Endothelial cell of umbilical vein (primary cell): Measurements from ENCODE around the gene CALCR. TPM values are rescaled to one million over a fixed set of nuclear protein-coding genes. Genes with fewer than 3 reads are reported as not detected.

Experiments
- BruUV-seq: library from RNA; stranded (reverse); fragments of 400-500 nt; replicated peaks from 2 replicates; lab custom pipeline; 2021; lab: Mats Ljungman, UMichigan
- CTCF ChIA-PET: fragments of 300-600, 350-600 bp; sonication (Branson Sonifier 250); formaldehyde crosslinking; loops from one replicate; lab custom pipeline; 2021; ENCODE audit warnings: antibody characterized with exemption, inconsistent platforms; lab: Charles Lee
- POLR2A ChIA-PET: fragments of 300-600, 350-600 bp; sonication (Branson Sonifier 250); formaldehyde crosslinking; loops from one replicate; lab custom pipeline; 2021; ENCODE audit warnings: antibody characterized with exemption, inconsistent platforms; lab: Charles Lee
- DNase-seq: peaks from one replicate; pipeline ENCODE4 v3.0.0-alpha.2; 2011; ENCODE audit warnings: low read depth, low spot score
- FAIRE-seq: peaks from 2 replicates; lab custom pipeline; 2011; peaks lifted over from hg19 to GRCh38; lab: Jason Lieb, UNC
- H2AFZ ChIP-seq: 2 replicates; pipeline ENCODE4 v1.6.0; 2012; ENCODE audit warnings: low read depth, low read length, control low read depth, inconsistent platforms
- H3K27ac ChIP-seq: 2 replicates; pipeline ENCODE4 v1.5.1; 2011; ENCODE audit warnings: low read depth, mild to moderate bottlenecking, control low read depth, low read length, moderate library complexity; ENCODE audit not compliant: insufficient read depth
- H3K27me3 ChIP-seq, 2 experiments: 2 replicates each; pipeline versions ENCODE4 v1.6.0 to v1.6.1; 2011; ENCODE audit warnings: low read length in 2 of 2, mixed read lengths in 1 of 2; ENCODE audit not compliant: control insufficient read depth in 2 of 2, insufficient read depth in 2 of 2
- H3K36me3 ChIP-seq, 2 experiments: 2 replicates in 1 of 2; 3 replicates in 1 of 2; pipeline ENCODE4 v1.5.1; 2011; ENCODE audit warnings: low read length in 2 of 2, mild to moderate bottlenecking in 1 of 2, moderate library complexity in 1 of 2; ENCODE audit not compliant: control insufficient read depth in 2 of 2, insufficient read depth in 2 of 2; ENCODE audit errors: extremely low read depth in 1 of 2
- H3K4me1 ChIP-seq: 3 replicates; pipeline ENCODE4 v1.5.1; 2011; ENCODE audit warnings: mild to moderate bottlenecking, low read length; ENCODE audit not compliant: control insufficient read depth, insufficient read depth; ENCODE audit errors: extremely low read depth
- H3K4me2 ChIP-seq: 2 replicates; pipeline ENCODE4 v1.6.1; 2011; ENCODE audit warnings: low read length, control low read depth, mixed read lengths; ENCODE audit not compliant: insufficient read depth
- H3K4me3 ChIP-seq, 3 experiments: fragments of 200-600 bp in 1 of 3; sonication (generic), shearing (Covaris generic) in 1 of 3; replicated peaks in 1 of 3; 2 replicates each; pipeline ENCODE4 v1.5.1; 2011 to 2016; ENCODE audit warnings: control low read depth in 3 of 3, low read length in 3 of 3, mild to moderate bottlenecking in 2 of 3, inconsistent platforms in 1 of 3, low read depth in 1 of 3, moderate library complexity in 1 of 3; ENCODE audit not compliant: insufficient read depth in 1 of 3
- H3K79me2 ChIP-seq: 2 replicates; pipeline ENCODE4 v1.6.0; 2012; ENCODE audit warnings: low read length, inconsistent platforms; ENCODE audit not compliant: control insufficient read depth, insufficient read depth
- H3K9ac ChIP-seq: replicated peaks from 2 replicates; pipeline ENCODE3; 2011; ENCODE audit warnings: low read length, control low read depth; ENCODE audit not compliant: insufficient read depth; ENCODE audit errors: extremely low read depth
- H3K9me1 ChIP-seq: replicated peaks from 3 replicates; pipeline ENCODE4 v1.6.0; 2011; ENCODE audit warnings: mild to moderate bottlenecking, low read length; ENCODE audit not compliant: control insufficient read depth, insufficient read depth; ENCODE audit errors: extremely low read depth
- H3K9me3 ChIP-seq: replicated peaks from 2 replicates; pipeline ENCODE4 v1.5.1; 2012; ENCODE audit warnings: low read length, inconsistent platforms; ENCODE audit not compliant: control insufficient read depth, insufficient read depth
- H4K20me1 ChIP-seq: replicated peaks from 2 replicates; pipeline ENCODE3; 2011; ENCODE audit warnings: mild to moderate bottlenecking, low read length; ENCODE audit not compliant: control insufficient read depth, insufficient read depth; ENCODE audit errors: extremely low read depth
- EZH2 ChIP-seq: IDR thresholded peaks from 2 replicates; pipeline ENCODE4 v1.6.1; 2012; ENCODE audit warnings: borderline replicate concordance, low read depth, mild to moderate bottlenecking, moderate library complexity, low read length, inconsistent platforms; ENCODE audit not compliant: severe bottlenecking
- FOS ChIP-seq: IDR thresholded peaks from 2 replicates; pipeline ENCODE4 v1.6.1; 2011; ENCODE audit warnings: mild to moderate bottlenecking, low read length, moderate library complexity, borderline replicate concordance; ENCODE audit not compliant: insufficient read depth
- GATA2 ChIP-seq: IDR thresholded peaks from 2 replicates; pipeline ENCODE4 v1.7.0; 2011; ENCODE audit warnings: low read depth, mild to moderate bottlenecking, moderate library complexity, mixed read lengths, low read length; ENCODE audit not compliant: insufficient read length, insufficient read depth
- JUN ChIP-seq: IDR thresholded peaks from 2 replicates; pipeline ENCODE4 v1.6.1; 2011; ENCODE audit warnings: borderline replicate concordance, low read depth; ENCODE audit not compliant: insufficient read length, insufficient read depth
- MAX ChIP-seq: IDR thresholded peaks from 2 replicates; pipeline ENCODE4 v1.6.1; 2011; ENCODE audit not compliant: insufficient read depth, insufficient read length
- MYC ChIP-seq: IDR thresholded peaks from one replicate; pipeline ENCODE4 v1.6.1; 2011; ENCODE audit warnings: mild to moderate bottlenecking, low read depth, low read length
- POLR2A ChIP-seq: IDR thresholded peaks from 2 replicates; pipeline ENCODE4 v1.6.1; 2012; ENCODE audit warnings: low read depth, mild to moderate bottlenecking, control low read depth, low read length
- POLR2AphosphoS5 ChIP-seq: IDR thresholded peaks from 2 replicates; pipeline ENCODE4 v1.6.1; 2012; ENCODE audit warnings: low read depth, mild to moderate bottlenecking, control low read depth, low read length, moderate library complexity; ENCODE audit not compliant: insufficient read depth
- dilution Hi-C: fragments of 300-500 bp; cut with MboI; formaldehyde crosslinking; loops from one replicate; pipeline ENCODE4 v1.15.0; 2019; ENCODE audit warnings: low sequenced_read_pairs; ENCODE audit not compliant: extremely low pct_ligation_motif_present
- intact Hi-C: fragments of 100-400 bp; cut with micrococcal nuclease; formaldehyde crosslinking; loops from one replicate; pipeline ENCODE4 v1.10.0; 2022
- polyA plus RNA-seq, 4 experiments: library from polyadenylated mRNA; depleted of rRNA in 3 of 4; stranded (reverse) in 3 of 4; unstranded in 1 of 4; fragments of >200 nt; gene quantifications; 2 replicates each; pipeline versions ENCODE4 v1.2.1 to v1.2.3, GENCODE V29; 2011 to 2012; ENCODE audit warnings: missing spikeins in 1 of 4
- total RNA-seq: library from RNA; stranded (reverse); gene quantifications from 2 replicates; pipeline ENCODE4 v1.2.3, GENCODE V29; 2021
- TF ChIP-seq, protein P1 (sequence below), 2 donors: IDR thresholded peaks; 1 replicate in 1 of 2; 2 replicates in 1 of 2; pipeline ENCODE4 v1.5.1; 2011; ENCODE audit warnings: low read length in 2 of 2, mild to moderate bottlenecking in 2 of 2, moderate library complexity in 2 of 2, control low read depth in 1 of 2, inconsistent platforms in 1 of 2, low read depth in 1 of 2; ENCODE audit not compliant: insufficient read depth in 1 of 2; ENCODE audit errors: extremely low read depth in 1 of 2

The CALCR gene
- total and polyA plus RNA-seq, 2 donors (not counting 3 experiments of a cell fraction or from before 2014, with no cell fraction given) = not detected

- no peak for FAIRE-seq
- Histone ChIP-seq H3K9me3 (no peaks in the 10 kb centered on the region), H3K4me3 (no peak overlapping the region), H3K4me2 (no peak overlapping the region), H3K27me3 (no peaks in the 10 kb centered on the region), H3K36me3 (no peaks in the 10 kb centered on the region), H3K9me1 (no peaks in the 10 kb centered on the region), H3K4me1 (peaks cover 1% of the 10 kb centered on the region), H3K27ac (no peak overlapping the region), H2AFZ (no peak overlapping the region), H3K9ac (no peak overlapping the region), H3K79me2 (no peaks in the 10 kb centered on the region), H4K20me1 (no peaks in the 10 kb centered on the region)
- intact Hi-C loops (no loop called here), dilution Hi-C loops (no loop called here)
- DNase-seq = no peak
- BruUV-seq = no TSS peak
- ChIA-PET POLR2A (no interaction called here), CTCF (interaction anchor here (0.6 to 2.1 kb wide), 2 partner anchors 29 to 40 kb away, joined by 3 to 5 read pairs; no protein-coding TSS in a partner anchor)
- TF ChIP-seq JUN (no peak), POLR2AphosphoS5 (no peak), EZH2 (no peak), FOS (no peak), MYC (no peak)
Observed at GRCh38 chr7:93414574-93414973, 159.9 kb downstream of the CALCR start.

DNA sequence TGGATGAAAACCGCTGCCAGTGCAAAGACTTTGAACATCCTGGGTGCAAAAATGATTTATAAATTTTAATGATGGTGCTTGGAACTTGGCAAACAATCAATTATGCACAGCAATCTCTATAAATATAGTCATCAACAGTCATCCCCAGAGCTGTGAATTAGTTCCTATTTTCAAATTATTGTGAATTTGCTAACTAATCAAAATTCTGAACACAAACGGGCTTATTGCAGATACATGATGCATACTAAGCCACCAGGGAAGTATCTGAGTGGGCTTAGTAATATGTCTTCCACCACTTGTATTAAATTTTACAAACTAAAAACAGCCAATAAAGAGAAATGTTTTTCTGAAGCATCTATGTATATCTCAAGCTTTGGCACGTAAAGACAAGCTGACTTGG is 165.2 kb downstream of the CALCR start:
- POLR2A ChIA-PET = no interaction called here
- no peaks in the 10 kb centered on the region for H3K36me3 ChIP-seq
- no peak overlapping the region for H3K4me3 ChIP-seq
- H3K27me3 ChIP-seq = no peaks in the 10 kb centered on the region
- peaks cover 4% of the 10 kb centered on the region for H3K4me1 ChIP-seq
- no peaks in the 10 kb centered on the region for H3K79me2 ChIP-seq
- TF ChIP-seq POLR2A (no peak), MYC (no peak), POLR2AphosphoS5 (no peak), MAX (no peak), JUN (no peak), FOS (no peak), EZH2 (no peak), GATA2 (no peak)
- TF ChIP-seq, protein P1, sequence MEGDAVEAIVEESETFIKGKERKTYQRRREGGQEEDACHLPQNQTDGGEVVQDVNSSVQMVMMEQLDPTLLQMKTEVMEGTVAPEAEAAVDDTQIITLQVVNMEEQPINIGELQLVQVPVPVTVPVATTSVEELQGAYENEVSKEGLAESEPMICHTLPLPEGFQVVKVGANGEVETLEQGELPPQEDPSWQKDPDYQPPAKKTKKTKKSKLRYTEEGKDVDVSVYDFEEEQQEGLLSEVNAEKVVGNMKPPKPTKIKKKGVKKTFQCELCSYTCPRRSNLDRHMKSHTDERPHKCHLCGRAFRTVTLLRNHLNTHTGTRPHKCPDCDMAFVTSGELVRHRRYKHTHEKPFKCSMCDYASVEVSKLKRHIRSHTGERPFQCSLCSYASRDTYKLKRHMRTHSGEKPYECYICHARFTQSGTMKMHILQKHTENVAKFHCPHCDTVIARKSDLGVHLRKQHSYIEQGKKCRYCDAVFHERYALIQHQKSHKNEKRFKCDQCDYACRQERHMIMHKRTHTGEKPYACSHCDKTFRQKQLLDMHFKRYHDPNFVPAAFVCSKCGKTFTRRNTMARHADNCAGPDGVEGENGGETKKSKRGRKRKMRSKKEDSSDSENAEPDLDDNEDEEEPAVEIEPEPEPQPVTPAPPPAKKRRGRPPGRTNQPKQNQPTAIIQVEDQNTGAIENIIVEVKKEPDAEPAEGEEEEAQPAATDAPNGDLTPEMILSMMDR (IDR thresholded peaks at IDR 0.05; ENCODE audit: extremely low read depth in 1 of 2, insufficient read depth in 1 of 2, low read depth in 1 of 2, low read length in 2 of 2) = no peak
- H3K9me1 ChIP-seq = no peaks in the 10 kb centered on the region
- dilution Hi-C loops = no loop called here
- no peak overlapping the region for H3K9ac ChIP-seq
- no peak overlapping the region for H2AFZ ChIP-seq
- intact Hi-C loops = no loop called here
- H3K4me2 ChIP-seq = no peak overlapping the region
- CTCF ChIA-PET = interaction anchor here (1.4 kb wide), 3 partner anchors 13 to 142 kb away, joined by 3 to 6 read pairs (median 4); no protein-coding TSS in a partner anchor
- DNase-seq = no peak
- no TSS peak for BruUV-seq
- no peaks in the 10 kb centered on the region for H4K20me1 ChIP-seq
- no peak for FAIRE-seq
- no peaks in the 10 kb centered on the region for H3K9me3 ChIP-seq
- no peak overlapping the region for H3K27ac ChIP-seq
